T-helper 1 cell treated with Interleukin-12 subunit alpha and Interleukin-12 subunit beta and Interleukin-4 antibody, amounts not matched to agents 30 μg/mL and 1 μg/mL, for 36 hours (primary cell): ENCODE measurements around the gene MBTPS1.
"Not testable (repeated sequence)": the region's sequence is repeated elsewhere in the genome, so short reads cannot be mapped to it uniquely, and the experiment has no call there.

ENCODE experiments used
- H3K27ac Mint-ChIP-seq: one replicate; pipeline ENCODE4 v1.8.0; 2021; ENCODE audit warnings: mild to moderate bottlenecking, mixed read lengths
- H3K27me3 Mint-ChIP-seq: one replicate; pipeline ENCODE4 v1.8.0; 2021; ENCODE audit warnings: low read depth, mixed read lengths
- H3K36me3 Mint-ChIP-seq: one replicate; pipeline ENCODE4 v1.8.0; 2021; ENCODE audit warnings: low read depth, mixed read lengths
- H3K4me1 Mint-ChIP-seq: one replicate; pipeline ENCODE4 v1.8.0; 2021; ENCODE audit warnings: low read depth, mixed read lengths
- H3K4me3 Mint-ChIP-seq: one replicate; pipeline ENCODE4 v1.8.0; 2021; ENCODE audit warnings: mild to moderate bottlenecking, moderate library complexity, mixed read lengths
- H3K9me3 Mint-ChIP-seq: one replicate; pipeline ENCODE4 v1.8.0; 2021; ENCODE audit warnings: mixed read lengths

The MBTPS1 gene

DNA sequence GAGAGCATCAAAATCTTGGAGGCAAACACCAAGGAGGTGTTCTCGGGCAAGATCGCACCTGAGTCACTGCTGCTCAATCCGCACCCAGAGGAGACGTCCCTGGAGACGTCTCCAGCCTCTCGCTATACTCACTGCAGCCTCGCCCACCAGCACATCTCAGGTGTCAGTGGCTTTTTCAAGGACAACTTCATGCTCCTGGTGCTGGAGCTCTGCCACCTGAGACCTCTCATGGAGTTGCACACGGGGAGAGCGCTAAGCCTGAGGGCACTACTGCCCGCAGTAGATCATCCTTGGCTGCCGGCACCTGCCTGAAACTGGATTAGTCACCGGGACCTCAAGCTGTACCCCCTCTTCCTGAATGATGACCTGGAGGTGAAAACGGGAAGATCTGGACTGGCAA is 2.6 kb upstream of the MBTPS1 start:
- Mint-ChIP-seq H3K4me1 (peaks cover 20% of the 10 kb centered on the region), H3K27ac (no peak overlapping the region), H3K4me3 (no peak overlapping the region), H3K9me3 (no peaks in the 10 kb centered on the region), H3K27me3 (no peaks in the 10 kb centered on the region), H3K36me3 (no peaks in the 10 kb centered on the region)

DNA sequence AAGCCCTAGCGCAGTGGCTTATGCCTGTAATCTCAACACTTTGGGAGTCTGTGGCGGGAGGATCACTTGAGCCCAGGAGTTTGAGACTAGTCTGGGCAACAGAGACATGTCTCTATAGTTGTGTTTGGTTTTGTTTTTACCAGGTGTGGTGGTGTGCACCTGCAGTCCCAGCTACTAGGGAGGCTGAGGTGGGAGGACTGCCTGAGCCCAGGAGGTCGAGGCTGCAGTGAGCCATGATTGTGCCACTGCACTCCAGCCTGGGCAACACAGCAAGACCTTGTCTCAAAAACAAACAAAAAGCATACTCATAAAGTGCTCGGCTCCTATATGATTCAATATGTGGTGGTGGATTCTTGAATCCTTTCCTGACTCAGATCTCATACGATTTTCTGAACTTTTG is 1.6 kb upstream of the MBTPS1 start:
- Mint-ChIP-seq H3K4me1 (peaks cover 20% of the 10 kb centered on the region), H3K4me3 (peak overlapping the region; percentile 53), H3K27ac (peak overlapping the region; percentile 36)
- H3K36me3 Mint-ChIP-seq, H3K27me3 Mint-ChIP-seq, H3K9me3 Mint-ChIP-seq: not testable (repeated sequence)

DNA sequence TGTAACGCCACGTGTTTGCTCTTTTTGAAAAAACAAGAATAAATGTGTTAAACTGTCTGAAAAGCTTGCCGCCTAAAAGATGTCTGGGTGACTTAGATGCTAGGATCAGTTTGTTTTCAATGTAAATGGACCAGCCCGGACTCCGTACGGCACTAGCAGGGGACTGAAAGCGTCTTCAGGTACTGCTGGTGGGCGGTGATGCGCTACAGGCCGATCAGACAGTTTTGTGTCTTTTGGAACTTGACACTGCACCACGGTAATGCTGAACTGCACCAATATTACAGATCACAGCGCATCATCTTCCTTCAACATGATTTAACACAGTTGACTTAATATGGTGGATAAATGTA is 727 bp upstream of the MBTPS1 start:
- H3K27me3 Mint-ChIP-seq, result no peaks in the 10 kb centered on the region

DNA sequence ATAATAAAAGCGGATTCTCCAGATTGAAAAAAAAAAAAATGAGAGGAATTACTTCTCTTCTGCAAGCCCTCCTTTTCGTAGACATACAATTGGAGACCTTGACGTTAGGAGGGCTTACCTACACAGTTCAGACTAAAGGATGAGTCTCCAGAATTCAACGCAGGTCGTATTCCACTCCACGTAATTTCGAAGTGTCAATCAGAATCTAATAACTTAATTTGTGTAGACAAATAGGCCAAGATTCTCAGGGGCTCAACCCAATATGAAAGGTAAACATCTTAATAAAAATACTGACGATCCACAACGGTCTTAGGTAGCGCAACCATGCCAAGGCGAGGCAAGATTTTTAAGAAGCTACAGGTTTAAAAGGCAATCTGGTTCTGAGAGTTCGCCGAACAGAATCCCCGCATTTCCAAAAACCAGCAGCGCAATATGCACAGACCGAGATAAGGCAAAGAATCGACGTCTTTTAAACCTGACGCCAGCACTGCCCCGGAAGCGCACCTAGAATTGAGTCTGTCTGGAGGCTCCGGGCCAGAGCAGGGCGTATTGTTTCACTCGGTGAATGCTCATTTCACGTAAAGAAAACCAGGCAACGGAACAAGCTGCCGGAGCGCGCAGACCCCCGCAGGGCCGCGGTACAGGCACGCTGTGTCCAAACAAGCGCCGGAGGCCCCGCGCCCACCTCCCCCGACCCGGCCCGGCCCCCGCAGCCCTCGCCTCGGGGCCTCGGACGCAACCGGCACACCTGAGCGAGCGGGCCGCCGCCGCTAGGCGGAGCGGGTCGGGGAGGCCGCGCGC is 623 bp downstream of the MBTPS1 start:
- Mint-ChIP-seq H3K27me3 (no peaks in the 10 kb centered on the region), H3K9me3 (no peaks in the 10 kb centered on the region), H3K36me3 (peaks cover under 1% of the 10 kb centered on the region), H3K27ac (peak overlapping the region; percentile 90), H3K4me1 (peaks cover 20% of the 10 kb centered on the region), H3K4me3 (peak overlapping the region; percentile 89)

More for the DNA sequence above, 727 bp upstream of the MBTPS1 start:
- peak overlapping the region; percentile 89 for H3K27ac Mint-ChIP-seq
- H3K9me3 Mint-ChIP-seq, result no peaks in the 10 kb centered on the region
- H3K4me1 Mint-ChIP-seq, result peaks cover 20% of the 10 kb centered on the region
- H3K4me3 Mint-ChIP-seq, result peak overlapping the region; percentile 91
- H3K36me3 Mint-ChIP-seq, result no peaks in the 10 kb centered on the region

DNA sequence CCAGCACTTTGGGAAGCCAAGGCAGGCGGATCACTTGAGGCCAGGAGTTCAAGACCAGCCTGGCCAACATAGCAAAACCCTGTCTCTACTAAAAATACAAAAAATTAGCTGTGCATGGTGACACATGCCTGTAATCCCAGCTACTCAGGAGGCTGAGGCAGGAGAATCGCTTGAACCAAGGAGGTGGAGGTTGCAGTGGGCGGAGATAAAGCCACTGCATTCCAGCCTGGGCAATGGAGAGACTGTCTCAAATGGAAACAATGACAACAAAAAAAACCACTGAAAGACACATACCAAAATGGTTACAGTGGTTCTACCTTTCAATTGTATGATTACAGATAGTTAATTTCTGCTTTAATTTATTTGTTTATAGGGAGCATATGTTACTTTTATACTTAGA is 4.8 kb downstream of the MBTPS1 start:
- H3K4me3 Mint-ChIP-seq, H3K9me3 Mint-ChIP-seq, H3K27ac Mint-ChIP-seq, H3K27me3 Mint-ChIP-seq: not testable (repeated sequence)
- Mint-ChIP-seq H3K36me3 (peaks cover 13% of the 10 kb centered on the region), H3K4me1 (peaks cover 20% of the 10 kb centered on the region)

DNA sequence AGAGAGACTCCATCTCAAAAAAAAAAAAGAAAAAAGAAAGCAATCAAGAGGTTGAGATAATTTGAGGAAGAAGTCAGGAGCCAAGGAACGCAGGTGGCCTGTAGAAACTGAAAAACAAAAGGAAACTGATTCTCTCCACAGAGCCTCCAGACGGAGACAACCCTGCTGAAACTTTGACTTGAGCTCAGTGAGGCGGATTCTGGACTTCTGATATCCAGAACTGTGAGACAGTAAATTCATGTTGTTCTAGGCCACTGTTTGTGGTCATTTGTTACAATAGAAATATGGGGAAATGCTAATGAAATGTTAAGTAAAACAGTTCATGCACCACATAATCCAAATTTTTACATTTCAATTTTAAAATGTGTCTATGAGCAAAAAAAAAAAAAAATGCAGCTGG is 5.2 kb downstream of the MBTPS1 start:
- Mint-ChIP-seq H3K27me3 (no peaks in the 10 kb centered on the region), H3K27ac (no peak overlapping the region), H3K4me3 (no peak overlapping the region), H3K4me1 (peaks cover 20% of the 10 kb centered on the region), H3K9me3 (no peaks in the 10 kb centered on the region), H3K36me3 (peaks cover 13% of the 10 kb centered on the region)

DNA sequence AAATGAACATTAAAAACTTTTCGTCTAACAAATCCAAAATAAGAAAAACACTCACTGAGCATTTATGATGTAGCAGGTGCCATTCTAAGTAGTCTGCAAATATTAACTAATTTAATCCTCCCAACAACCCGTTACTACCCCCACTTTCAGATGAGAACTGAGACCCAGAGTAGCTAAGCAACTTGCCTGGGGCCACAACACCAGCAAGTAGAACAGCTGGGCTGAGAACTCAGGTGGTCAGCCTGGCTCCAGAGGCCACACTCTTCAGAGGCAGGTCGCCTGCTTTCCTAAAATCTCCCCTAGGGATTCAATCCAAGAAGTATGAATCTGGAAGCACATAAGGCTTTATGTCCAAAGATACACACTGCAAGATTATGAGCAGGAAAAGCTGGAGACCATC is 6.2 kb downstream of the MBTPS1 start:
- Mint-ChIP-seq H3K36me3 (peaks cover 13% of the 10 kb centered on the region), H3K4me1 (peaks cover 12% of the 10 kb centered on the region), H3K9me3 (no peaks in the 10 kb centered on the region), H3K27ac (no peak overlapping the region), H3K4me3 (no peak overlapping the region), H3K27me3 (no peaks in the 10 kb centered on the region)

DNA sequence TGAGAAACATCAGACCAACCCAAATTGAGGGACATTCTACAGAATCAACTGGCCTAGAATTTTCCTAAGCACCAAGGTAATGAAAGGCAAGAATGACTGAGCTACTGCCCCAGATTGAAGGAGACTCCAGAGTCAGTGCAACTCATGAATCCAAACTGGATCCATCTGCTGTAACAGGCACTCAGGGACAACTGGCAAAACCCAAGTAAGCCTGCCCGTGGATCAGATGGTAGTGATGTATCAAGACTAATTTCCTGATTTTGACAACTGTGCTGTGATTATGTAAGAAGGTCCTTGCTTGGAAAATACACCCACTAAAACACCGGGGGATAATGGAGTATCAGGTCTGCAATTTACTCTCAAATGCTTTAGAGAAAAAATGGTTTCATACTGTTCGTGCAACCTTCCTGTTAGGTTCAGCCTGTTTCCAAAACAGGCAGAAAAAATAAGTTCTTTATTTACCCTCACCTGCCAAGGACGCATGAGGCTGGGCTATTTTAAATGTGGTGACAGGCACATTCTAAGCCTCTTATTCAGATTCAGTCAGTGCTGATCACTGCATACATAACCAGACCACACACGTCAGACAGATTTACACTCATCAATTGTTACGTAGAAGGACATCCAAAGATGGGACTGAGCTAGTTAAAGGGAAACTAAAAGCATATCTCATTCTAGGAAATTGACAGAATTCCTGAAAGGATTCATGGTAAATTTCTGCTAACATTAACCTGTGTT is 7.0 kb downstream of the MBTPS1 start:
- H3K27ac Mint-ChIP-seq, result no peak overlapping the region
- no peaks in the 10 kb centered on the region for H3K9me3 Mint-ChIP-seq
- no peaks in the 10 kb centered on the region for H3K27me3 Mint-ChIP-seq
- H3K4me3 Mint-ChIP-seq, result no peak overlapping the region
- peaks cover 13% of the 10 kb centered on the region for H3K36me3 Mint-ChIP-seq
- H3K4me1 Mint-ChIP-seq, result peaks cover 11% of the 10 kb centered on the region

DNA sequence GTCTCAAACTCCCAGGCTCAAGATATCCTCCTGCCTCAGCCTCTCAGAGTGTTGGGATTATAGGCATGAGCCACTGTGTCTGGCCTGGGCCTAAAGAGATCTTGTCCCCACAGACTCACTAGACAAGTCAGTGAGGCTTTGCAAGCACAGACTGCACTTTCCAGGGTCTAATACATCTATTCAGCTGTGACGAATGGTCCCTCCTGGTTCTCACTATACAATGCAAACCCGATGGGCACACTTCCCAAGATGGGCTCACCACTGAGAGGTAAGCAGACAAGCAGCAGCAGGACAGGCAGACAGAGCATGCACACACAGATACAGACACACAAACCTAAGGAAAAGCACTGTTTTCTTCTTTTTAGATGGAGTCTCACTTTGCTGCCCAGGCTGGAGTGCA is 8.8 kb downstream of the MBTPS1 start:
- peaks cover 13% of the 10 kb centered on the region for H3K36me3 Mint-ChIP-seq
- no peaks in the 10 kb centered on the region for H3K9me3 Mint-ChIP-seq
- no peak overlapping the region for H3K4me3 Mint-ChIP-seq
- no peak overlapping the region for H3K27ac Mint-ChIP-seq
- no peaks in the 10 kb centered on the region for H3K27me3 Mint-ChIP-seq
- H3K4me1 Mint-ChIP-seq, result peaks cover 11% of the 10 kb centered on the region

DNA sequence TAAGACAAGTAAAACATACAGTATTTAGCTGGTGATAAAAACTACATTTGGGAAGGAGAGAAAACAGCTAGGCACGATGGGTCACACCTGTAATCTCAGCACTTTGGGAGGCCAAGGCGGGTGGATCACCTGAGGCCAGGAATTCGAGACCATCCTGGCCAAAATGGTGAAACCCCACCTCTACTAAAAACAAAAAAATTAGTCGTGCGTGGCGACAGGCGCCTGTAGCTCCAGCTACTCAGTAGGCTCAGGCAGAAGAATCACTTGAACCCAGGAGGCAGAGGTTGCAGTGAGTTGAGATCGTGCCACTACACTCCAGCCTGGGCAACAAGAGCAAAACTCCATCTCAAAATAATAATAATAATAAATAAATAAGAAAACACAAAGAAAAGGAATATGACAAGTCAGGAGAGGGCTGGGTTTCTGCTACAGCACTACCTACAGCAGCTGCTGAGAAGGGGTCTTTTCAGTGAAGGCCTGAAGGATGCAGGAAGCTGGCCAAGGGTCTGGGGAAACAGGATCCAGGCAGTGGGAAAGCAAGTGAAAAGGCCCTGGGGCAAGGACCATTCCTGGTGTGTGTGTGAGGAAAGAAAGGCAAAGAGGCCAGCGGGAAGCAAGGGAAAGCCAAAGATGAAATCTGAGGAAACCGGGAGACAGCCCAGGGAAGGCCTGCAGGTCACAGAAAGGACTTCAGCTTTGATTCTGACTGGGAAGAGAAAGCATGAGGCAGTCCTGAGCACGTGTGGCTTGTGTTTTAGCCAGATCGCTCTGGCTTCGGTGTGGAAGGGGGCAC is 10.6 kb downstream of the MBTPS1 start:
- no peak overlapping the region for H3K4me3 Mint-ChIP-seq
- H3K27ac Mint-ChIP-seq, result no peak overlapping the region
- H3K27me3 Mint-ChIP-seq, result no peaks in the 10 kb centered on the region
- no peaks in the 10 kb centered on the region for H3K9me3 Mint-ChIP-seq
- peaks cover 13% of the 10 kb centered on the region for H3K4me1 Mint-ChIP-seq
- H3K36me3 Mint-ChIP-seq, result peaks cover 16% of the 10 kb centered on the region

DNA sequence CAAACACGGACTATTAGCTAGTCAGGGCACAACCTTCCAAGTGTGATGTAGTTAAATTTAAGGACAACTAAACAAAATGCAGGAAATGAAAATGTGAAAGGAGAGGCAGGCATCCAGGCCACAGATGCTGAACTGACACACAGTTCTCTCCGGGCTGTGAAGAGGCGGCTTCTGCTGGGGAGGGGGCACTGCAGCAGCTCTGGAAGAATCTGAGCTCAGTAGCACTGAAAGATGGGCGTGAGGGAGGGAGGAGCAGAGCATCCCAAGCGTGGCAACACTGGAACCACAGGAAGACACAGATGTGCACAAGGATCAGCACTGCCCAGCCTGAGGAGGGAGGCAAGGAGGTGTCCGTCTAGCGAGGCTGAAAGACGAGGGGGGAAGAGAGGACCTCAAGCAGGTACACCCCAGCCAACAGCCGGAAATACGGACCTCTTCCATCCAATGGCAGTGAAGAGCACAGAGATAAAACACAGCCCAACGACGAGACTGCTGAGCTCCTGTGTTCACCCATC is 11.4 kb downstream of the MBTPS1 start:
- peaks cover 13% of the 10 kb centered on the region for H3K36me3 Mint-ChIP-seq
- H3K4me3 Mint-ChIP-seq, result no peak overlapping the region
- H3K27me3 Mint-ChIP-seq, result no peaks in the 10 kb centered on the region
- H3K9me3 Mint-ChIP-seq, result no peaks in the 10 kb centered on the region
- H3K27ac Mint-ChIP-seq, result no peak overlapping the region
- H3K4me1 Mint-ChIP-seq, result peaks cover 7% of the 10 kb centered on the region

DNA sequence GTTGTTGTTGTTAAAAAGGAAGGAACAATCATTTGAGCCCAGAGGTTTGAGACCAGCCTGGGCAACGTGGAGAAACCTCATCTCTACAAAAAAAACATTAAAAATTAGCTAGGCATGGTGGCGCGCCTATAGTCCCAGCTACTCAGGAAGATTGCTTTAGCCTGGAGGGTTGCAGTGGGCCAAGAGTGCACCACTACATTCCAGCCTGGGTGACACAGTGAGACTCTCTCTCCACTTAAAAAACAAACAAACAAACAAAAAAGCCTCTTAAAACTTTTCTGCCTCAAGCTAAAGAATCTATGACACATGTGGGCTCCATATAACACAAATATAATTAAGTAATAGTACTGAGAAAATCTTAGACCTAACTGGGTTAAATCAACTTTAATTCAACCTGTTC is 12.5 kb downstream of the MBTPS1 start:
- H3K9me3 Mint-ChIP-seq, result no peaks in the 10 kb centered on the region
- peaks cover 9% of the 10 kb centered on the region for H3K4me1 Mint-ChIP-seq
- peaks cover 13% of the 10 kb centered on the region for H3K36me3 Mint-ChIP-seq
- H3K27ac Mint-ChIP-seq, result no peak overlapping the region
- no peaks in the 10 kb centered on the region for H3K27me3 Mint-ChIP-seq
- no peak overlapping the region for H3K4me3 Mint-ChIP-seq

DNA sequence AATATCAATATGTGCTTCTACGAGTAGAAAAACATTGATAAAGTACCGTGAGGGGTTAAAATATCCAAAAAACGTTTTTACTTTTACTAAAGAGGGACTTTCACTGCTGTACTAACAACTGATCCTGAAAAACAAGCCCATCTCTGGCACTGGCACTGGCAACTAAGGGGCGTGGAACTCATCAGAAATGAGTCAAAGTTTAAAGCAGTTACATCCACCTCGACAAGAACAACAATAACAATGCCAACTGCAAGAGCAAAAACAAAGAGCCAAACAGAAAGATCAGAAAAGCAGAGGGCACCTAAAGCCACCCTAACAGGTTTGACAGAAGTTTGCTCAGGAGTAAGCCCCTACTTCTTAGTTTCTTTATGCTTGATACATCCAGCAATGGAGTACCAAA is 13.1 kb downstream of the MBTPS1 start:
- Mint-ChIP-seq H3K27me3 (no peaks in the 10 kb centered on the region), H3K36me3 (peaks cover 15% of the 10 kb centered on the region), H3K27ac (no peak overlapping the region), H3K9me3 (no peaks in the 10 kb centered on the region), H3K4me3 (no peak overlapping the region), H3K4me1 (peaks cover 14% of the 10 kb centered on the region)

DNA sequence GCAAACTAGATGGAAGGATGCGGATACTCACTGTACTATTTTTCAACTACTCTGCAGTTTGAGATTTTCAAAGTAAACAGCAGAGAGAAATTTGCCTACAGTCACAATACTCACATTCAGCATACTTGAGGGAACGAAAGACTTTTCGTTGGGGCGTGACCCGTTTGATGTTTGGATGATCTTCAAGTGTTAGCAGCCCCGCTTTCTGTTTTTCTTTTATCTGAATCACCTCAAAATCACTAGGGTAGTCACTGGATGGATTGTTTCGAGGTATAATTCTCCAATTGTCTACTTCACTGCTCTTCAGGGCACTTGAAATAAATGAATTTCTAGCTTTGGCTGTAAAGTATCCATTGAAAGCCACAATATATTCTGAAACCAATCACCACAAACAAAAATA is 17.8 kb downstream of the MBTPS1 start:
- Mint-ChIP-seq H3K27ac (no peak overlapping the region), H3K36me3 (peaks cover 39% of the 10 kb centered on the region), H3K4me3 (no peak overlapping the region), H3K4me1 (peaks cover 12% of the 10 kb centered on the region), H3K9me3 (no peaks in the 10 kb centered on the region), H3K27me3 (no peaks in the 10 kb centered on the region)
